ENCODE measurements around the gene ABHD17A.

Gene ABHD17A

DNA sequence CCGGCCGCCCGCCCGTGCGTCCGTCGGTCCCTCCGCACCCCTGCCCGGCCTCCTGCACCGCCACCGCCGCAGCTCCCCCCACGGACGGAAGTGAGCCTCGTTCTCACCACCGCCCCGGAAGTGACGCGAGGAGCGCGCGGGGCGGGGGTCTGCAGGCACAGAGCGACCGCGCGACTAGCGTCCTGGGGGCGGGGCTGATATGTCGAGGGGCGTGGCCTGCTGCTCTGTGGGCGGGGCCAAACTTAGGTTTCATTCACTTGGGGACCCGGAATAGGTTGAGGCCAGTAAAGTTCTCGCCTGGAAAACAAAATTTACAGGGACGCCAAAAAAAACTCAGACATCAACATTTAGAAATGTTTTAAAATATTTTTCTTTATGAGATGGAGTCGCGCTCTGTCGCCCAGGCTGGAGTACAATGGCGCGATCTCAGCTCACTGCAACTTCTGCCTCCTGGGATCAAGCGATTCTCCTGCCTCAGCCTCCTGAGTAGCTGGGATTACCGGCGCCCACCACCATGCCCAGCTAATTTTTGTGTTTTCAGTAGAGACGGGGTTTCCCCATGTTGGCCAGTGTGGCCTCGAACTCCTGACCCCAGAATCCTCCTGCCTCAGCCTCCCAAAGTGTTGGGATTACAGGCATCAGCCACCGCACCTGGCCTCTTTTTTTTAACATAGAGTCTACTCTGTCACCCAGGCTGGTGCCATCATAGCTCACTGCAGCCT is at the start of gene ABHD17A:
ABHD17A (minus strand) TSS at position 99 of the 722 bp plus-strand sequence. CDS start 3,930 bp downstream, outside the sequence.
- peak; percentile 37 for DNase-seq (ENCODE audit: low read depth)
- H3K4me3 ChIP-seq (ENCODE audit: control insufficient read depth, low read depth, low read length): peak within 1 kb of the TSS; percentile 53

GRCh38 chr19:1933942-1934341 is 48.6 kb upstream of the ABHD17A start:
- TF ChIP-seq, protein P1, sequence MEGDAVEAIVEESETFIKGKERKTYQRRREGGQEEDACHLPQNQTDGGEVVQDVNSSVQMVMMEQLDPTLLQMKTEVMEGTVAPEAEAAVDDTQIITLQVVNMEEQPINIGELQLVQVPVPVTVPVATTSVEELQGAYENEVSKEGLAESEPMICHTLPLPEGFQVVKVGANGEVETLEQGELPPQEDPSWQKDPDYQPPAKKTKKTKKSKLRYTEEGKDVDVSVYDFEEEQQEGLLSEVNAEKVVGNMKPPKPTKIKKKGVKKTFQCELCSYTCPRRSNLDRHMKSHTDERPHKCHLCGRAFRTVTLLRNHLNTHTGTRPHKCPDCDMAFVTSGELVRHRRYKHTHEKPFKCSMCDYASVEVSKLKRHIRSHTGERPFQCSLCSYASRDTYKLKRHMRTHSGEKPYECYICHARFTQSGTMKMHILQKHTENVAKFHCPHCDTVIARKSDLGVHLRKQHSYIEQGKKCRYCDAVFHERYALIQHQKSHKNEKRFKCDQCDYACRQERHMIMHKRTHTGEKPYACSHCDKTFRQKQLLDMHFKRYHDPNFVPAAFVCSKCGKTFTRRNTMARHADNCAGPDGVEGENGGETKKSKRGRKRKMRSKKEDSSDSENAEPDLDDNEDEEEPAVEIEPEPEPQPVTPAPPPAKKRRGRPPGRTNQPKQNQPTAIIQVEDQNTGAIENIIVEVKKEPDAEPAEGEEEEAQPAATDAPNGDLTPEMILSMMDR (IDR thresholded peaks at IDR 0.05; ENCODE audit: control insufficient read depth, insufficient read depth, low read depth, low read length, missing control alignments): no peak
- DNase-seq (ENCODE audit: low read depth): no peak
- H3K4me3 ChIP-seq (ENCODE audit: control insufficient read depth, low read depth, low read length): no peak overlapping the region

DNA sequence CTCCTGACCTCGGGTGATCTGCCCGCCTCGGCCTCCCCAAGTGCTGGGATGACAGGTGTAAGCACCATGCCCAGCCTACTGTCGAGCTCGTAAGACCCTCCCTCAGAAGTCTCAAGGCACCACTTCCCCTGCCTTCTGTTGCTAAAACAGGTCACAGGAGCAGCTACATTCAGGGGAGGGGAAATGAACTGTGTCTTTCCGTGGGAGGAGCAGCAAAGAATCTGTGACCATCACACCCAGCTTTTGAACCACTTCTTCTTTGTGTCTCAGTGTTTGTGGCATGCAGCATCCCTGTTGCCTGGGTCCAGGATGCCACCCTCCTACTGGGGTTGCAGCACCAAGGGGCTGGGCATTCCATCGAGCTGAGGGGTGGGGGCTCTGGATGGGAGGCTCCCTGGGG is 47.9 kb upstream of the ABHD17A start:
- TF ChIP-seq, protein P1 (IDR thresholded peaks at IDR 0.05; ENCODE audit: control insufficient read depth, insufficient read depth, low read depth, low read length, missing control alignments): no peak
- DNase-seq (ENCODE audit: low read depth): no peak
- H3K4me3 ChIP-seq (ENCODE audit: control insufficient read depth, low read depth, low read length): no peak overlapping the region

GRCh38 chr19:1932395-1932794 is 47.1 kb upstream of the ABHD17A start:
- H3K4me3 ChIP-seq (ENCODE audit: control insufficient read depth, low read depth, low read length): no peak overlapping the region
- TF ChIP-seq, protein P1 (IDR thresholded peaks at IDR 0.05; ENCODE audit: control insufficient read depth, insufficient read depth, low read depth, low read length, missing control alignments): no peak
- no peak for DNase-seq (ENCODE audit: low read depth)

DNA sequence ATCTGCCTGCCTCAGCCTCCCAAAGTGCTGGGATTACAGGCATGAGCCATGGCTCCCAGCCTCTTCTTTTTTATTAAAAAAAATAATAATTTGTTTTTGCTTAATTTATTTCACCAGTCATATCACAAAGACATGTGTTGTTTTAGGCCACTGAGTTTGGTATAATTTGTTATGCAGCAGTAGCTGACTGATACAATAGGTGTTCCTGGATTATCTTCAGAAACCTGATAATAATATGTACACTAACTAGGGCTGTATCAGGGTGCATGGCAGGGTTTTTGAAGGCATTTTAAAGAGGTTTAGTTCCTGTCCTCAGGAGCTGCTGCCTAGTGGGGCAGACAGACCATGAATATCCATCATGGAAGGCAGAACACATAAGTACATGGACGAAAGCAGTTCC is 46.1 kb upstream of the ABHD17A start:
- no peak for DNase-seq (ENCODE audit: low read depth)
- TF ChIP-seq, protein P1 (IDR thresholded peaks at IDR 0.05; ENCODE audit: control insufficient read depth, insufficient read depth, low read depth, low read length, missing control alignments): no peak
- no peak overlapping the region for H3K4me3 ChIP-seq (ENCODE audit: control insufficient read depth, low read depth, low read length)

DNA sequence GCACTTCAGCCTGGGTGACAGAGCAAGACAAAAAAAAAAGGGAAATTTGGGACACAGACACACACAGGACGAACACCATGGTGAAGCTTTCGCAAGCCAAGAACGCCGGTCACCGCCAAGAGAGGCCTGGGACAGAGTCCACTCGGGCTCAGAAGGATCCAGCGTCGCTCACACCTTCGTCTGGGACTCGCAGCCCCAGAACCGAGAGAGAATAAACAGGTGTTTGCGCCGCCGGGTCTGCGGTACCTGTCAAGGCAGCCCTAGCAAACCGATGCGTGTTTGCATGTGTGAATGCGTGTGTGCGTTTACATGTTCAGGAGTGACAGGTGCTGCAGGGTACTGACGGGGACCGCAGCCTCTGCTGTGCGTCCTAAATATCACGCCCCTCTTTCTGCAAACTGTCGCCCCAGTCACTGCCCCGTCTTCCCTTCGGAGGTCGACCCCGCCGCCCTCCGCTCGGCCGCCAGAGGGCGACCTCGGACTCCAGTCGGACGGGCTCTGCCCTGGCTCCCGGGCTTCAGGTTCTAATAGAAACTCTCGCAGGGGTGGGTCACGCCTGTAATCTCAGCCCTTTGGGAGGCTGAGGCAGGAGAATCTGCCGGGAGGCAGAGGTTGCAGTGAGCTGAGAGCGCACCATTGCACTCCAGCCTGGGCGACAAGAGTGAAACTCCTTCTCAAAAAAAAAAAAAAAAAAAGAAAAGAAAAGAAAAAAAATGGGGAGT is 43.9 kb upstream of the ABHD17A start:
- peak overlapping the region; percentile 42 for H3K4me3 ChIP-seq (ENCODE audit: control insufficient read depth, low read depth, low read length)
- no peak for DNase-seq (ENCODE audit: low read depth)
- TF ChIP-seq, protein P1 (IDR thresholded peaks at IDR 0.05; ENCODE audit: control insufficient read depth, insufficient read depth, low read depth, low read length, missing control alignments): peak; percentile 94

DNA sequence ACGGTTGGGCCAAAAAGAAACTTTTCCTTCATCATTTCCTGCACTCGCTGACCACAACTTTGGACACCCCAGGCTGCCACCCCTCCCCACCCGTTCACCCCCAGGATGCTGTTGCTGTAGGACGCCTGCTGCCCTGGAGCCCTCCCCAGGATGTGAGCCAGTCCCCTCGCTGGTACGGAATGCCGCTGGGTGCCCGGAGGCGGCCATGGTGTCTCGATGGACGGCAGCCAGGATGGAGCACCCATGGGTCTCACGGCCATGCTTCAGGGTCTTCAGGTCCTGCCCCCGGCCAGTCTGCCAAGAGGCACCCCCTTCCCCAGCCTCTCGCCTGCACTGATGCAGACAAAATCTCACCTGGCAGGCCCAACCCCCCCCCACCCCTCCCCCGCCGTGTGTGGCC is 40.2 kb upstream of the ABHD17A start:
- no peak for DNase-seq (ENCODE audit: low read depth)
- TF ChIP-seq, protein P1 (IDR thresholded peaks at IDR 0.05; ENCODE audit: control insufficient read depth, insufficient read depth, low read depth, low read length, missing control alignments): no peak
- no peak overlapping the region for H3K4me3 ChIP-seq (ENCODE audit: control insufficient read depth, low read depth, low read length)
